Activated CD8-positive, alpha-beta T cell treated with anti-CD3 and anti-CD28 coated beads for 36 hours (primary cell): ENCODE results near the gene ZNF521. TPM values are rescaled to one million over a fixed set of nuclear protein-coding genes. Genes with fewer than 3 reads are reported as not detected.

Source experiments
- ATAC-seq: fragments of 200-7000 bp; cut with Tn5 transposase; one replicate; pipeline ENCODE4 v1.10.0; 2021; ENCODE audit warnings: mild to moderate bottlenecking, moderate library complexity
- CTCF ChIA-PET: fragments of 350-600 bp; sonication (Branson Sonifier 250); formaldehyde crosslinking; loops from one replicate; lab custom pipeline; 2021; ENCODE audit warnings: antibody characterized with exemption; lab: Charles Lee
- POLR2A ChIA-PET: fragments of 350-600 bp; sonication (Branson Sonifier 250); formaldehyde crosslinking; loops from one replicate; lab custom pipeline; 2021; ENCODE audit warnings: antibody characterized with exemption; lab: Charles Lee
- DNase-seq: peaks from one replicate; pipeline ENCODE4 v3.0.0-alpha.2; 2020
- H3K27ac Mint-ChIP-seq: one replicate; pipeline ENCODE4 v1.8.0; 2021; ENCODE audit warnings: mild to moderate bottlenecking, mixed read lengths
- H3K27me3 Mint-ChIP-seq: one replicate; pipeline ENCODE4 v1.8.0; 2021; ENCODE audit warnings: mixed read lengths
- H3K36me3 Mint-ChIP-seq: one replicate; pipeline ENCODE4 v1.8.0; 2021; ENCODE audit warnings: low read depth, mixed read lengths
- H3K4me1 Mint-ChIP-seq: one replicate; pipeline ENCODE4 v1.8.0; 2021; ENCODE audit warnings: low read depth, mixed read lengths
- H3K4me3 Mint-ChIP-seq: one replicate; pipeline ENCODE4 v1.8.0; 2021; ENCODE audit warnings: mild to moderate bottlenecking, moderate library complexity, mixed read lengths
- H3K9me3 Mint-ChIP-seq: one replicate; pipeline ENCODE4 v1.8.0; 2021; ENCODE audit warnings: mixed read lengths
- intact Hi-C: fragments of 100-400 bp; cut with micrococcal nuclease; formaldehyde crosslinking; loops from one replicate; pipeline ENCODE4 v1.10.0; 2022
- total RNA-seq, 2 experiments: library from RNA; stranded (reverse); gene quantifications; one replicate each; pipeline ENCODE4 v1.2.3, GENCODE V29; 2021
- TF ChIP-seq, protein P1 (sequence below): fragments of 200-600 bp; IDR thresholded peaks from one replicate; pipeline ENCODE4 v1.8.0; 2022; ENCODE audit warnings: antibody characterized with exemption, mild to moderate bottlenecking

ZNF521 gene
- total RNA-seq, 2 experiments from 2014 or later = not detected

DNA sequence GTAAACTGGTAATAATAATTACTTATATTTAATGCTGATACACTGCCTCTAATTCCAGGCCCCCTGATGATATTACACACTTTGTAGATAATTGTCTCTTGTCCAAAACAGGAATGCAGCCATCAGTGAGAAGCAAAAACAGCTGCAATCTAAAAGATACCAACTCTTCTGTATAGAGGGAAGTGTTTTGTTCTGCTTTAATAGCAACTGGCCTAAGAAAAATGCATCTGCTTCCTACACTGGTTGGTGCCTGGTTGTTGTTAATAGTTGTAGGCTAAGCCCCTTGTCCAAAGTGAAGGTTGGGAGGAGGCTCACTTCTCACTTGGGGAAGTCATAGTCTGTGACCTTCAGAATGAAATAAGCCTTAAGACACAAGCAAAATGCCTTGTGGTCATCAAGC is 332.0 kb downstream of the ZNF521 start:
- Mint-ChIP-seq H3K4me3 (no peak overlapping the region), H3K27ac (no peak overlapping the region), H3K27me3 (peaks cover under 1% of the 10 kb centered on the region), H3K4me1 (no peaks in the 10 kb centered on the region), H3K9me3 (no peaks in the 10 kb centered on the region), H3K36me3 (no peaks in the 10 kb centered on the region)
- DNase-seq (no peak), ATAC-seq (no peak)
- TF ChIP-seq, protein P1, sequence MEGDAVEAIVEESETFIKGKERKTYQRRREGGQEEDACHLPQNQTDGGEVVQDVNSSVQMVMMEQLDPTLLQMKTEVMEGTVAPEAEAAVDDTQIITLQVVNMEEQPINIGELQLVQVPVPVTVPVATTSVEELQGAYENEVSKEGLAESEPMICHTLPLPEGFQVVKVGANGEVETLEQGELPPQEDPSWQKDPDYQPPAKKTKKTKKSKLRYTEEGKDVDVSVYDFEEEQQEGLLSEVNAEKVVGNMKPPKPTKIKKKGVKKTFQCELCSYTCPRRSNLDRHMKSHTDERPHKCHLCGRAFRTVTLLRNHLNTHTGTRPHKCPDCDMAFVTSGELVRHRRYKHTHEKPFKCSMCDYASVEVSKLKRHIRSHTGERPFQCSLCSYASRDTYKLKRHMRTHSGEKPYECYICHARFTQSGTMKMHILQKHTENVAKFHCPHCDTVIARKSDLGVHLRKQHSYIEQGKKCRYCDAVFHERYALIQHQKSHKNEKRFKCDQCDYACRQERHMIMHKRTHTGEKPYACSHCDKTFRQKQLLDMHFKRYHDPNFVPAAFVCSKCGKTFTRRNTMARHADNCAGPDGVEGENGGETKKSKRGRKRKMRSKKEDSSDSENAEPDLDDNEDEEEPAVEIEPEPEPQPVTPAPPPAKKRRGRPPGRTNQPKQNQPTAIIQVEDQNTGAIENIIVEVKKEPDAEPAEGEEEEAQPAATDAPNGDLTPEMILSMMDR = no peak
- intact Hi-C loops = no loop called here
- POLR2A ChIA-PET = no interaction called here
- CTCF ChIA-PET = no interaction called here

DNA sequence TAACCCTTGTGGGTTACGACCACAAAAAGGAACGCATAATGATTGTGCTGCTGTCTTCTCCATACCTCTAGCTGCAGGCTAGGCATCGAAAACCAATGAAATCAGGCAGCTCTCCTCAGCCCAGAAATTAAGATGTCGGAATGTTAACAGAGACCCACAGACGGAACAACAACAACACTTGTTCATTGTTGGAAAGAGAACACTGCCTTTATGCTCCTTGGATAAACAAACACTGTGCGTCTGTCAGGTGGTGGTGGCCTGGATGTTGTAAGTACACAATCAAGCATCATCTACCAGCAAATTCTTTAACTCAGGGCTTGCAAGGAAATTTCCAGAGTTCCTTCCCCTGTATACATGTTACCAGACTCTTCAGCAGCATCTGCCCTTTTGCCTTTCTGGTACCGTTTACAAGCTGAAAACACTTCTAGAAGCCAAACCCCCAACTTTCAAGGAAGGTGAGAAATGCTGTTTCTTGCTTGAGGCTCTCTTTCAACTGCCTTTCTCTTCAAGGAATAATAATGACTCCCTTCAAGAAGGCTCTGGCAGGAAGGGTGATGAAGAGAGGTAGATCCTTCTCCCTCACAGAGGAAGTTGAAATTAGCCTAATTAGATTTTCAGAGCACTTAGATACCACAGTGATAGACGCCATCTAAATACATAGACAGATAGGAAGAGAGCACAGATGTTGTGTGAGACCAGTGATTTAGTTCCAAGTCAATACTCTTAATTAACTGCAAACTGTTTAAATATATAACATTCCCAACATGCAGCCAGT is 332.7 kb downstream of the ZNF521 start:
- ATAC-seq = no peak
- TF ChIP-seq, protein P1 = no peak
- intact Hi-C loops = no loop called here
- ChIA-PET CTCF (no interaction called here), POLR2A (interaction anchor here (0.6 kb wide), 1 partner anchor 240 kb away, joined by 3 read pairs; no protein-coding TSS in a partner anchor)
- no peaks in the 10 kb centered on the region for H3K36me3 Mint-ChIP-seq
- no peaks in the 10 kb centered on the region for H3K9me3 Mint-ChIP-seq
- H3K4me3 Mint-ChIP-seq = no peak overlapping the region
- H3K27me3 Mint-ChIP-seq = peaks cover 2% of the 10 kb centered on the region
- no peaks in the 10 kb centered on the region for H3K4me1 Mint-ChIP-seq
- no peak overlapping the region for H3K27ac Mint-ChIP-seq
- DNase-seq = no peak

DNA sequence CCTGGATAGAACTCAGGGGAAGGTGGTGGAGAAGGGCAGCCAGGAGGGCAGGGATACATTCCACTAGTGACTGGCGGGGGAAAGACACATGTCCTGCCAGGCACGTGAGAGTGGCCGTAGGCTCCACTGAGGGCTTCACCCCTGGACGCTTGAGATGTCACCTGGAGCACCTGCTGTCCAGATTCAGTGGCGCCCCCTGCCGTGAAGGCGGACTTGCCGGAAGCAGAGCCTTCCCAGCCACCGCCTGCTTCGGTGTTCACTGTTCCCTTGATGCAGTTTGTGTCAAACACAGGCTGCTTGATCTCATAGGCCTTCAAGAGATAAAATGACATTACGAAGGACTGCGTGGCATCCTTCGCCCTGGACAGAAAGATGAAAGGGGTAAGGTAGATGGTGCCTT is 335.3 kb downstream of the ZNF521 start:
- CTCF ChIA-PET = no interaction called here
- no peak for ATAC-seq
- no peaks in the 10 kb centered on the region for H3K4me1 Mint-ChIP-seq
- no peaks in the 10 kb centered on the region for H3K36me3 Mint-ChIP-seq
- DNase-seq = no peak
- TF ChIP-seq, protein P1 = no peak
- no peak overlapping the region for H3K27ac Mint-ChIP-seq
- intact Hi-C loops = no loop called here
- POLR2A ChIA-PET = no interaction called here
- H3K4me3 Mint-ChIP-seq = no peak overlapping the region
- peaks cover 2% of the 10 kb centered on the region for H3K27me3 Mint-ChIP-seq
- H3K9me3 Mint-ChIP-seq = no peaks in the 10 kb centered on the region

GRCh38 chr18:25016181-25016580 is 335.8 kb downstream of the ZNF521 start:
- H3K4me3 Mint-ChIP-seq = no peak overlapping the region
- no peaks in the 10 kb centered on the region for H3K4me1 Mint-ChIP-seq
- no peaks in the 10 kb centered on the region for H3K9me3 Mint-ChIP-seq
- ATAC-seq = no peak
- peaks cover 2% of the 10 kb centered on the region for H3K27me3 Mint-ChIP-seq
- DNase-seq = no peak
- no peaks in the 10 kb centered on the region for H3K36me3 Mint-ChIP-seq
- TF ChIP-seq, protein P1 = no peak
- ChIA-PET CTCF (no interaction called here), POLR2A (no interaction called here)
- intact Hi-C loops = no loop called here
- H3K27ac Mint-ChIP-seq = no peak overlapping the region
